WTC11 (cell line): ENCODE data around the gene TP73. TPM values are rescaled to one million over a fixed set of nuclear protein-coding genes. Genes with fewer than 3 reads are reported as not detected.

Experiments used
- ATAC-seq: fragments of 200-7000 bp; cut with Tn5 transposase; 2 replicates; pipeline ENCODE4 v1.10.0; 2021; ENCODE audit warnings: mild to moderate bottlenecking, moderate library complexity
- CTCF ChIA-PET: fragments of 300-600 bp; sonication (Branson Sonifier 250); formaldehyde crosslinking; loops from one replicate; lab custom pipeline; 2021; ENCODE audit warnings: antibody characterized with exemption; lab: Charles Lee
- POLR2A ChIA-PET: fragments of 350-600 bp; sonication (Branson Sonifier 250); formaldehyde crosslinking; loops from one replicate; lab custom pipeline; 2021; ENCODE audit warnings: antibody characterized with exemption; lab: Charles Lee
- DNase-seq: peaks from one replicate; pipeline ENCODE4 v3.0.0; 2021; ENCODE audit warnings: low spot score
- H3K27ac Mint-ChIP-seq: 2 replicates; pipeline ENCODE4 v1.8.0; 2021; ENCODE audit warnings: mixed read lengths
- H3K27me3 Mint-ChIP-seq: 2 replicates; pipeline ENCODE4 v1.8.0; 2021; ENCODE audit warnings: low read depth, mild to moderate bottlenecking, moderate library complexity, mixed read lengths
- H3K36me3 Mint-ChIP-seq: 2 replicates; pipeline ENCODE4 v1.8.0; 2021; ENCODE audit warnings: mixed read lengths
- H3K4me1 Mint-ChIP-seq: 2 replicates; pipeline ENCODE4 v1.8.0; 2022; ENCODE audit warnings: mixed read lengths
- H3K4me3 Mint-ChIP-seq: 2 replicates; pipeline ENCODE4 v1.8.0; 2021; ENCODE audit warnings: mild to moderate bottlenecking, moderate library complexity, mixed read lengths
- H3K9me3 Mint-ChIP-seq: 2 replicates; pipeline ENCODE4 v1.8.0; 2021; ENCODE audit warnings: mixed read lengths
- AFF4 ChIP-seq: sonication (generic); formaldehyde crosslinking; IDR thresholded peaks from 2 replicates; pipeline ENCODE4 v1.8.1; 2023; ENCODE audit warnings: mild to moderate bottlenecking, missing genetic modification reagents, borderline replicate concordance
- CREB1 ChIP-seq: sonication (generic); formaldehyde crosslinking; IDR thresholded peaks from 2 replicates; pipeline ENCODE4 v1.8.0; 2023; ENCODE audit warnings: mild to moderate bottlenecking, missing genetic modification reagents
- IRF2 ChIP-seq: sonication (generic); formaldehyde crosslinking; IDR thresholded peaks from 2 replicates; pipeline ENCODE4 v1.8.0; 2022; ENCODE audit warnings: low read depth, missing genetic modification reagents, borderline replicate concordance
- OVOL2 ChIP-seq: fragments of 250-450 bp; sonication (Bioruptor Pico); IDR thresholded peaks from 2 replicates; pipeline ENCODE4 v1.9.0; 2021; ENCODE audit warnings: mild to moderate bottlenecking, borderline replicate concordance
- PRDM15 ChIP-seq: sonication (generic); formaldehyde crosslinking; IDR thresholded peaks from 2 replicates; pipeline ENCODE4 v1.8.0; 2022; ENCODE audit warnings: missing genetic modification reagents
- RELA ChIP-seq: sonication (generic); formaldehyde crosslinking; IDR thresholded peaks from 2 replicates; pipeline ENCODE4 v1.8.1; 2022; ENCODE audit warnings: missing genetic modification reagents, mild to moderate bottlenecking, borderline replicate concordance
- TEAD1 ChIP-seq: sonication (generic); formaldehyde crosslinking; IDR thresholded peaks from 2 replicates; pipeline ENCODE4 v1.8.0; 2022; ENCODE audit warnings: mild to moderate bottlenecking, missing genetic modification reagents
- TEAD4 ChIP-seq: sonication (generic); formaldehyde crosslinking; IDR thresholded peaks from 2 replicates; pipeline ENCODE4 v1.8.0; 2022; ENCODE audit warnings: mild to moderate bottlenecking, missing genetic modification reagents
- ZNF263 ChIP-seq: sonication (generic); formaldehyde crosslinking; IDR thresholded peaks from 2 replicates; pipeline ENCODE4 v1.8.1; 2022; ENCODE audit warnings: low read depth, mild to moderate bottlenecking, moderate library complexity, missing genetic modification reagents
- ZNF281 ChIP-seq: sonication (generic); formaldehyde crosslinking; IDR thresholded peaks from 2 replicates; pipeline ENCODE4 v1.8.0; 2023; ENCODE audit warnings: mild to moderate bottlenecking, missing genetic modification reagents
- ZNF532 ChIP-seq: fragments of 250-450 bp; sonication (Bioruptor Pico); IDR thresholded peaks from 2 replicates; pipeline ENCODE4 v1.9.0; 2021; ENCODE audit warnings: mild to moderate bottlenecking, borderline replicate concordance
- total RNA-seq: library from RNA; stranded (reverse); gene quantifications from 3 replicates; pipeline ENCODE4 v1.2.3, GENCODE V29; 2021
- TF ChIP-seq, protein P1 (sequence below): sonication (generic); formaldehyde crosslinking; IDR thresholded peaks from 2 replicates; pipeline ENCODE4 v1.8.1; 2022; ENCODE audit warnings: low read depth, missing genetic modification reagents, borderline replicate concordance

The TP73 gene
- total RNA-seq, 1 experiment from 2014 or later: 5.7 TPM

DNA sequence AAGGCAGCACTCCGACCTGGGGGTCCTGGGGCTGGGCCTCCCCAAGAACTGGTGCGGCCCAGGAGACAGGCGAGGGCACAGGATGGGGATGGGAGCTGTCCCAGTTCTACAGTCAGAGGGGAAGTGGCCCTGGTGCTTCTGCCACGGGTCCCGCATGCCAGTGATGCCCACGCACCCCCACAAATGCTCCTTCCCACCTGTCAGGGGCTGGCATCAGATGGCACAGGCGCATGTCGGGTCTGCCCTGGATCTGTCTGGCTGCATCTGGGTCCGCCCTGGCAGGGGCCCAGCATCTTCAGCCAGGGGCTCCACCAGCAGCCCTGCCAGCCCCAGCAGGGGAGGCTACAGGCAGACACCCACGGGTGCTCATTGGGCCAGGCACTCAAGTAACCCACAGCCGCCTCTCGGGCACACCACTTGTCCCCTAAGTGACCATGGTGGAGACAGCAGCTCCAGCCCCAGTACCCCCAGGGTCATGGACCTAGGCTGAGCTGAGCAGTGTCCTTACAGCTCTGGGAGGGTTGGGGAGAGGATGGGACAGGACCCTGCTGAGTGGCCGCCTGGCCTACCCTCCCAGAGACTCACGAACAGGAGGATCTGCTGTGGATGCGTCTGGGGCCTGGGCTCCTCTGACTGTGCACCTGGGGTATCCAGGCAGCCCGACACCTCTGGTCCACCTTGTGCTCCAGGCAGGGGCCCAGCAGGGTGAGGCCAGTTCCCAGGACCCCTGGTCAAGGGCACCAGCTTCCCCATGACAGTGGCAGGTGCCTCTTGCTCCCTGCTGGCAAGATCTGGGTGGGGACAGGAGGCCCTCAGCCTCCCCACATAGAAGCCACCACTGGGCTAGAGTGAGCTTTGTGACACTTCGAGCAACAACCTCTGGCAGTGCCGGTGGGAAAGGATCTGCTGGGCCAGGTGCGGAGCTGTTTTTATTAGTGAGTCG, 125.6 kb downstream of the TP73 start (continued):
- TF ChIP-seq PRDM15 (CRISPR knock-in tag) (no peak), OVOL2 (CRISPR knock-in tag) (no peak), TEAD1 (CRISPR knock-in tag) (no peak), ZNF263 (no peak), IRF2 (no peak), CREB1 (no peak), ZNF532 (CRISPR knock-in tag) (no peak), RELA (CRISPR knock-in tag) (no peak)

DNA sequence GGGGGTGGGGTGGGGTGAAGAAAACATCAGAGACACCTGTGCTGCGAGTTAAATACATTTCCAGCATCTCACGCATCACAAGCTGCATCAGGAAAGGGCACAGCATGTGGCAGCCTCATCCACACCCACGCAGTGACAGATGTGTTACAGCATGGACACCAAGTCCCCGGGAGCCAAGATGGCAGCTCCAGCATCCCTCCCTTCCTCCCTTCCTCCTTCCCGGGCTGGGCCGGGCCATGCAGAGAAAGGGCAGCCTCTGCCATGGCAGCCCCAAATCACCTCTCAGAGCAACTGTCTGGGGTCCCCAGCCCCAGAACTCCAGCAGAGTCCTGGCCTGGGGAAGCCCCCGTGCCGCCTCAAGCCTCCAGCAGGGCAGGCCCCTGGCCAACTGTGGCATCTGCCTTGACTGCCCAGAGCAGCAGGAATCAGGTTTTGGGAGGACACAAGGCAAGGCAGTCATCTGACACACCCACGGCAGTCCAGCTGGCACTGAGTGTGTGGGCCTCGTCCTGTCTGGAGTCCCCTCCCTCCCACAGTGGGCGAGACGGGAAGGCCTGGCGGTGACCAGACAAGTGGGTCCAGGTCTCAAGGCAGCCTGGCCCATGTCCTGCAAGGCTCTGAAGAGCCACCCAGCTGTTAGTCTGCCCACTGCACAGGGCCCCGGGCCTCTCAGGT, 126.4 kb downstream of the TP73 start:
- H3K9me3 Mint-ChIP-seq: no peaks in the 10 kb centered on the region
- DNase-seq (no peak), ATAC-seq (no peak)
- H3K36me3 Mint-ChIP-seq: peaks cover 44% of the 10 kb centered on the region
- no peak overlapping the region for H3K27ac Mint-ChIP-seq
- TF ChIP-seq, protein P1, sequence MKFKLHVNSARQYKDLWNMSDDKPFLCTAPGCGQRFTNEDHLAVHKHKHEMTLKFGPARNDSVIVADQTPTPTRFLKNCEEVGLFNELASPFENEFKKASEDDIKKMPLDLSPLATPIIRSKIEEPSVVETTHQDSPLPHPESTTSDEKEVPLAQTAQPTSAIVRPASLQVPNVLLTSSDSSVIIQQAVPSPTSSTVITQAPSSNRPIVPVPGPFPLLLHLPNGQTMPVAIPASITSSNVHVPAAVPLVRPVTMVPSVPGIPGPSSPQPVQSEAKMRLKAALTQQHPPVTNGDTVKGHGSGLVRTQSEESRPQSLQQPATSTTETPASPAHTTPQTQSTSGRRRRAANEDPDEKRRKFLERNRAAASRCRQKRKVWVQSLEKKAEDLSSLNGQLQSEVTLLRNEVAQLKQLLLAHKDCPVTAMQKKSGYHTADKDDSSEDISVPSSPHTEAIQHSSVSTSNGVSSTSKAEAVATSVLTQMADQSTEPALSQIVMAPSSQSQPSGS: no peak
- ChIA-PET POLR2A (interaction anchor here (0.6 to 1.2 kb wide), 2 partner anchors 13 to 1234 kb away, joined by 3 to 5 read pairs; no protein-coding TSS in a partner anchor), CTCF (interaction anchor here (0.7 to 2.5 kb wide), 4 partner anchors 15 to 1463 kb away, joined by 3 to 10 read pairs (median 4); no protein-coding TSS in a partner anchor)
- H3K4me1 Mint-ChIP-seq: peaks cover 10% of the 10 kb centered on the region
- H3K27me3 Mint-ChIP-seq: no peaks in the 10 kb centered on the region
- no peak overlapping the region for H3K4me3 Mint-ChIP-seq

GRCh38 chr1:3779265-3779911, 127.1 kb downstream of the TP73 start:
- H3K9me3 Mint-ChIP-seq: no peaks in the 10 kb centered on the region
- no peak overlapping the region for H3K27ac Mint-ChIP-seq
- no peak overlapping the region for H3K4me3 Mint-ChIP-seq
- ATAC-seq: no peak
- H3K27me3 Mint-ChIP-seq: no peaks in the 10 kb centered on the region
- ChIA-PET CTCF (interaction anchor here (0.9 to 2.5 kb wide), 2 partner anchors 52 to 55 kb away, joined by 3 to 10 read pairs; no protein-coding TSS in a partner anchor), POLR2A (interaction anchor here (1.2 kb wide), 1 partner anchor 12 kb away, joined by 5 read pairs; no protein-coding TSS in a partner anchor)
- no peak for DNase-seq
- peaks cover 10% of the 10 kb centered on the region for H3K4me1 Mint-ChIP-seq
- H3K36me3 Mint-ChIP-seq: peaks cover 50% of the 10 kb centered on the region
- TF ChIP-seq ZNF263: no peak
- TF ChIP-seq TEAD4: no peak
- TF ChIP-seq ZNF281 (CRISPR knock-in tag): no peak
- no peak for TF ChIP-seq AFF4
